ENCODE data around the gene S100A3.
A peak's percentile ranks its signal among the peaks of the same experiment; 100 is the strongest.

The S100A3 gene

GRCh38 chr1:153547560-153548551 is 1.2 kb downstream of the S100A3 start:
- DNase-seq (ENCODE audit: low read depth in 2 of 2), result no peak

- no peak for DNase-seq (ENCODE audit: low read depth in 2 of 2)
Measured at GRCh38 chr1:153546796-153547559, 2.1 kb downstream of the S100A3 start.

GRCh38 chr1:153546371-153546770 is 2.7 kb downstream of the S100A3 start:
- no peak for DNase-seq (ENCODE audit: low read depth in 2 of 2)

- peak; percentile 80 to 89 for DNase-seq (ENCODE audit: low read depth in 2 of 2)
Measured at GRCh38 chr1:153545067-153546055, 3.7 kb downstream of the S100A3 start, which contains the start of gene S100A4. S100A4 (minus strand) TSS chr1:153545806; CDS start chr1:153544794, 1,012 bp downstream.

GRCh38 chr1:153544453-153545066 is 4.5 kb downstream of the S100A3 start:
- DNase-seq (ENCODE audit: low read depth in 2 of 2), result no peak

- DNase-seq (ENCODE audit: low read depth in 2 of 2), result no peak
Measured at GRCh38 chr1:153543736-153544135, 5.3 kb downstream of the S100A3 start.

GRCh38 chr1:153542956-153543711 is 5.9 kb downstream of the S100A3 start:
- no peak for DNase-seq (ENCODE audit: low read depth in 2 of 2)

GRCh38 chr1:153541641-153542590 is 7.1 kb downstream of the S100A3 start:
- DNase-seq (ENCODE audit: low read depth in 2 of 2), result no peak

- no peak for DNase-seq (ENCODE audit: low read depth in 2 of 2)
Measured at GRCh38 chr1:153540394-153541361, 8.4 kb downstream of the S100A3 start, which contains the start of gene S100A5. S100A5 (minus strand) TSS chr1:153540934; CDS start chr1:153540191, 743 bp downstream.

- DNase-seq (ENCODE audit: low read depth in 2 of 2), result no peak
Measured at GRCh38 chr1:153539395-153540093, 9.5 kb downstream of the S100A3 start.

- no peak for DNase-seq (ENCODE audit: low read depth in 2 of 2)
Measured at GRCh38 chr1:153538315-153538821, 10.7 kb downstream of the S100A3 start.

GRCh38 chr1:153537376-153537730 is 11.7 kb downstream of the S100A3 start:
- no peak for DNase-seq (ENCODE audit: low read depth in 2 of 2)

GRCh38 chr1:153536671-153537375 is 12.2 kb downstream of the S100A3 start:
- no peak for DNase-seq (ENCODE audit: low read depth in 2 of 2)

- peak; percentile 69 to 71 for DNase-seq (ENCODE audit: low read depth in 2 of 2)
Measured at GRCh38 chr1:153536012-153536670, 12.9 kb downstream of the S100A3 start.

- DNase-seq (ENCODE audit: low read depth in 2 of 2), result no peak
Measured at GRCh38 chr1:153535242-153536011, 13.6 kb downstream of the S100A3 start, which contains the start of gene S100A6. S100A6 (minus strand) TSS chr1:153535991; CDS start chr1:153535339, 652 bp downstream.

Data from stimulated activated CD8-positive, alpha-beta memory T cell treated with anti-CD3 and anti-CD28 coated beads, Interleukin-2, amount 100 ng/mL, for 48 hours (primary cell).